Measurements from ENCODE around the gene CAMK2D.

Gene CAMK2D

GRCh38 chr4:113582737-113583136, 178.8 kb downstream of the CAMK2D start:
- H3K4me3 ChIP-seq (ENCODE audit: low read depth, low read length) = no peak overlapping the region
- no peak for TF ChIP-seq CTCF (conservative IDR thresholded peaks at IDR 0.05; ENCODE audit: low read depth, low read length)
- no peak for DNase-seq (ENCODE audit: low read depth)

GRCh38 chr4:113579360-113579759, 182.2 kb downstream of the CAMK2D start:
- no peak for DNase-seq (ENCODE audit: low read depth)
- H3K4me3 ChIP-seq (ENCODE audit: low read depth, low read length) = no peak overlapping the region
- no peak for TF ChIP-seq CTCF (conservative IDR thresholded peaks at IDR 0.05; ENCODE audit: low read depth, low read length)

- TF ChIP-seq CTCF (conservative IDR thresholded peaks at IDR 0.05; ENCODE audit: low read depth, low read length) = no peak
- no peak overlapping the region for H3K4me3 ChIP-seq (ENCODE audit: low read depth, low read length)
- no peak for DNase-seq (ENCODE audit: low read depth)
These were observed 184.4 kb downstream of the CAMK2D start for GRCh38 chr4:113576947-113577678.

GRCh38 chr4:113575401-113575800, 186.1 kb downstream of the CAMK2D start:
- no peak overlapping the region for H3K4me3 ChIP-seq (ENCODE audit: low read depth, low read length)
- no peak for TF ChIP-seq CTCF (conservative IDR thresholded peaks at IDR 0.05; ENCODE audit: low read depth, low read length)
- peak; percentile 91 for DNase-seq (ENCODE audit: low read depth)

- peak; percentile 90 for DNase-seq (ENCODE audit: low read depth)
- no peak for TF ChIP-seq CTCF (conservative IDR thresholded peaks at IDR 0.05; ENCODE audit: low read depth, low read length)
- H3K4me3 ChIP-seq (ENCODE audit: low read depth, low read length) = no peak overlapping the region
These were observed 186.9 kb downstream of the CAMK2D start for GRCh38 chr4:113574636-113575103.

- no peak overlapping the region for H3K4me3 ChIP-seq (ENCODE audit: low read depth, low read length)
- no peak for DNase-seq (ENCODE audit: low read depth)
- TF ChIP-seq CTCF (conservative IDR thresholded peaks at IDR 0.05; ENCODE audit: low read depth, low read length) = no peak
These were observed 188.9 kb downstream of the CAMK2D start for GRCh38 chr4:113572620-113573019.
